ENCODE results near the gene RAMACL.
"Not testable (repeated sequence)": the region's sequence is repeated elsewhere in the genome, so short reads cannot be mapped to it uniquely, and the experiment has no call there.

- TF ChIP-seq, protein P1, sequence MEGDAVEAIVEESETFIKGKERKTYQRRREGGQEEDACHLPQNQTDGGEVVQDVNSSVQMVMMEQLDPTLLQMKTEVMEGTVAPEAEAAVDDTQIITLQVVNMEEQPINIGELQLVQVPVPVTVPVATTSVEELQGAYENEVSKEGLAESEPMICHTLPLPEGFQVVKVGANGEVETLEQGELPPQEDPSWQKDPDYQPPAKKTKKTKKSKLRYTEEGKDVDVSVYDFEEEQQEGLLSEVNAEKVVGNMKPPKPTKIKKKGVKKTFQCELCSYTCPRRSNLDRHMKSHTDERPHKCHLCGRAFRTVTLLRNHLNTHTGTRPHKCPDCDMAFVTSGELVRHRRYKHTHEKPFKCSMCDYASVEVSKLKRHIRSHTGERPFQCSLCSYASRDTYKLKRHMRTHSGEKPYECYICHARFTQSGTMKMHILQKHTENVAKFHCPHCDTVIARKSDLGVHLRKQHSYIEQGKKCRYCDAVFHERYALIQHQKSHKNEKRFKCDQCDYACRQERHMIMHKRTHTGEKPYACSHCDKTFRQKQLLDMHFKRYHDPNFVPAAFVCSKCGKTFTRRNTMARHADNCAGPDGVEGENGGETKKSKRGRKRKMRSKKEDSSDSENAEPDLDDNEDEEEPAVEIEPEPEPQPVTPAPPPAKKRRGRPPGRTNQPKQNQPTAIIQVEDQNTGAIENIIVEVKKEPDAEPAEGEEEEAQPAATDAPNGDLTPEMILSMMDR (IDR thresholded peaks at IDR 0.05) = not testable (repeated sequence)
- TF ChIP-seq EP300 (IDR thresholded peaks at IDR 0.05) = not testable (repeated sequence)
Measured at GRCh38 chr6:166539011-166539385, 47.5 kb downstream of the RAMACL start.

Data from upper lobe of left lung (tissue), 4 donors.